KMS-11 (cell line): Measurements from ENCODE around the gene SH3GL2.

Experiments
- H2AFZ ChIP-seq: fragments of 200-600 bp; sonication (generic); 2 replicates; pipeline ENCODE4 v1.6.1; 2016; ENCODE audit warnings: antibody characterized with exemption, mixed run types, low read depth
- H3K27ac ChIP-seq: fragments of 200-600 bp; sonication (generic); 2 replicates; pipeline ENCODE4 v1.6.1; 2016; ENCODE audit warnings: mild to moderate bottlenecking, mixed run types
- H3K27me3 ChIP-seq: fragments of 200-600 bp; sonication (generic); 2 replicates; pipeline ENCODE4 v1.6.1; 2017; ENCODE audit warnings: mild to moderate bottlenecking, low read depth, mixed run types, moderate library complexity; ENCODE audit not compliant: insufficient read depth
- H3K36me3 ChIP-seq: fragments of 200-600 bp; sonication (generic); 2 replicates; pipeline ENCODE4 v1.6.1; 2017; ENCODE audit warnings: mild to moderate bottlenecking, mixed run types; ENCODE audit not compliant: insufficient read depth
- H3K4me1 ChIP-seq: fragments of 200-600 bp; sonication (generic); 2 replicates; pipeline ENCODE4 v1.6.1; 2016; ENCODE audit warnings: mild to moderate bottlenecking, low read depth, mixed run types; ENCODE audit not compliant: poor library complexity, severe bottlenecking
- H3K4me2 ChIP-seq: fragments of 200-600 bp; sonication (generic); 2 replicates; pipeline ENCODE4 v1.7.0; 2016; ENCODE audit warnings: mild to moderate bottlenecking, mixed run types
- H3K4me3 ChIP-seq: fragments of 200-600 bp; sonication (generic); IDR thresholded peaks from 2 replicates; pipeline ENCODE4 v1.6.1; 2017; ENCODE audit warnings: low read depth, low read length, mixed read lengths; ENCODE audit not compliant: insufficient read depth
- H3K79me2 ChIP-seq: fragments of 200-600 bp; sonication (generic); 2 replicates; pipeline ENCODE4 v1.6.1; 2016; ENCODE audit warnings: low read depth, mixed run types; ENCODE audit not compliant: insufficient read depth
- H3K9ac ChIP-seq: fragments of 200-600 bp; sonication (generic); 2 replicates; pipeline ENCODE4 v1.6.1; 2016; ENCODE audit warnings: mild to moderate bottlenecking, mixed run types
- H4K20me1 ChIP-seq: fragments of 200-600 bp; sonication (generic); 2 replicates; pipeline ENCODE4 v1.6.1; 2016; ENCODE audit warnings: mild to moderate bottlenecking, mixed run types; ENCODE audit not compliant: insufficient read depth
- CTCF ChIP-seq: fragments of 200-600 bp; sonication (generic); conservative IDR thresholded peaks from 2 replicates; pipeline ENCODE4 v1.6.1; 2017; ENCODE audit warnings: low read depth, mild to moderate bottlenecking, antibody characterized with exemption, low read length, moderate library complexity, mixed read lengths

The SH3GL2 gene

GRCh38 chr9:17636821-17637220 is 58.0 kb downstream of the SH3GL2 start:
- Histone ChIP-seq H3K27ac (no peak overlapping the region), H3K9ac (no peak overlapping the region), H3K4me2 (no peak overlapping the region), H3K79me2 (no peaks in the 10 kb centered on the region), H3K27me3 (no peaks in the 10 kb centered on the region), H4K20me1 (no peaks in the 10 kb centered on the region), H3K36me3 (no peaks in the 10 kb centered on the region), H3K4me1 (no peaks in the 10 kb centered on the region), H2AFZ (no peak overlapping the region), H3K4me3 (no peak overlapping the region)
- no peak for TF ChIP-seq CTCF

- Histone ChIP-seq H3K4me2 (no peak overlapping the region), H3K4me3 (no peak overlapping the region), H3K4me1 (no peaks in the 10 kb centered on the region), H3K27me3 (no peaks in the 10 kb centered on the region), H2AFZ (no peak overlapping the region), H3K27ac (no peak overlapping the region), H3K9ac (no peak overlapping the region), H3K79me2 (no peaks in the 10 kb centered on the region), H4K20me1 (no peaks in the 10 kb centered on the region), H3K36me3 (no peaks in the 10 kb centered on the region)
- no peak for TF ChIP-seq CTCF
These were observed 58.4 kb downstream of the SH3GL2 start for GRCh38 chr9:17637229-17637628.

GRCh38 chr9:17648516-17648915 is 69.7 kb downstream of the SH3GL2 start:
- no peaks in the 10 kb centered on the region for H3K4me1 ChIP-seq
- H3K36me3 ChIP-seq, result no peaks in the 10 kb centered on the region
- no peaks in the 10 kb centered on the region for H3K79me2 ChIP-seq
- no peaks in the 10 kb centered on the region for H4K20me1 ChIP-seq
- no peak overlapping the region for H3K9ac ChIP-seq
- H3K27me3 ChIP-seq, result no peaks in the 10 kb centered on the region
- H3K4me3 ChIP-seq, result no peak overlapping the region
- H2AFZ ChIP-seq, result no peak overlapping the region
- no peak overlapping the region for H3K27ac ChIP-seq
- no peak overlapping the region for H3K4me2 ChIP-seq
- no peak for TF ChIP-seq CTCF

- Histone ChIP-seq H3K4me3 (no peak overlapping the region), H4K20me1 (no peaks in the 10 kb centered on the region), H3K79me2 (no peaks in the 10 kb centered on the region), H3K4me1 (no peaks in the 10 kb centered on the region), H3K36me3 (no peaks in the 10 kb centered on the region), H3K27ac (no peak overlapping the region), H3K9ac (no peak overlapping the region), H3K27me3 (no peaks in the 10 kb centered on the region), H3K4me2 (no peak overlapping the region), H2AFZ (no peak overlapping the region)
- no peak for TF ChIP-seq CTCF
These were observed 72.9 kb downstream of the SH3GL2 start for GRCh38 chr9:17651725-17652124.

GRCh38 chr9:17653947-17654465 is 75.1 kb downstream of the SH3GL2 start:
- TF ChIP-seq CTCF, result no peak

More at GRCh38 chr9:17653947-17654465, 75.1 kb downstream of the SH3GL2 start:
- no peak overlapping the region for H2AFZ ChIP-seq
- no peak overlapping the region for H3K27ac ChIP-seq
- H3K4me1 ChIP-seq, result no peaks in the 10 kb centered on the region
- H3K4me2 ChIP-seq, result no peak overlapping the region
- no peaks in the 10 kb centered on the region for H3K27me3 ChIP-seq
- no peaks in the 10 kb centered on the region for H4K20me1 ChIP-seq
- H3K79me2 ChIP-seq, result no peaks in the 10 kb centered on the region
- no peak overlapping the region for H3K9ac ChIP-seq
- no peak overlapping the region for H3K4me3 ChIP-seq
- no peaks in the 10 kb centered on the region for H3K36me3 ChIP-seq
